HG03442 (cell line): ENCODE results near the gene SLC9A9.

Experiments
- ATAC-seq: cut with Tn5 transposase; IDR thresholded peaks from one replicate; pipeline ENCODE4 v1.9.1; 2021; ENCODE audit warnings: mild to moderate bottlenecking, moderate library complexity; ENCODE audit not compliant: unreplicated experiment

SLC9A9 gene

GRCh38 chr3:143266927-143267326, 581.3 kb downstream of the SLC9A9 start:
- peak; percentile 79 for ATAC-seq

GRCh38 chr3:143266511-143266910, 581.8 kb downstream of the SLC9A9 start:
- ATAC-seq = no peak

GRCh38 chr3:143265501-143266070, 582.7 kb downstream of the SLC9A9 start:
- no peak for ATAC-seq

- ATAC-seq = peak; percentile 65
Measured at GRCh38 chr3:143263852-143264513, 584.3 kb downstream of the SLC9A9 start.

- no peak for ATAC-seq
Measured at GRCh38 chr3:143261848-143262247, 586.4 kb downstream of the SLC9A9 start.

- no peak for ATAC-seq
Measured at GRCh38 chr3:143258692-143259091, 589.6 kb downstream of the SLC9A9 start.

GRCh38 chr3:143256416-143256815, 591.9 kb downstream of the SLC9A9 start:
- no peak for ATAC-seq

- ATAC-seq = no peak
Measured at GRCh38 chr3:143255739-143256138, 592.5 kb downstream of the SLC9A9 start.

GRCh38 chr3:143252931-143253330, 595.3 kb downstream of the SLC9A9 start:
- ATAC-seq = no peak

- no peak for ATAC-seq
Measured at GRCh38 chr3:143249014-143249413, 599.3 kb downstream of the SLC9A9 start.

- no peak for ATAC-seq
Measured at GRCh38 chr3:143247073-143247472, 601.2 kb downstream of the SLC9A9 start.

- no peak for ATAC-seq
Measured at GRCh38 chr3:143245692-143246091, 602.6 kb downstream of the SLC9A9 start.

GRCh38 chr3:143244516-143245063, 603.7 kb downstream of the SLC9A9 start:
- no peak for ATAC-seq

GRCh38 chr3:143243686-143244085, 604.6 kb downstream of the SLC9A9 start:
- no peak for ATAC-seq

- ATAC-seq = no peak
Measured at GRCh38 chr3:143242691-143243090, 605.6 kb downstream of the SLC9A9 start.

GRCh38 chr3:143242101-143242500, 606.2 kb downstream of the SLC9A9 start:
- ATAC-seq = no peak

GRCh38 chr3:143241481-143241951, 606.8 kb downstream of the SLC9A9 start:
- no peak for ATAC-seq

GRCh38 chr3:143240886-143241285, 607.4 kb downstream of the SLC9A9 start:
- no peak for ATAC-seq

GRCh38 chr3:143239031-143239430, 609.2 kb downstream of the SLC9A9 start:
- ATAC-seq = no peak

- no peak for ATAC-seq
Measured at GRCh38 chr3:143237077-143237627, 611.1 kb downstream of the SLC9A9 start.

GRCh38 chr3:143236226-143236964, 611.9 kb downstream of the SLC9A9 start:
- ATAC-seq = no peak
